ENCODE data around the gene SCAPER. TPM values are rescaled to one million over a fixed set of nuclear protein-coding genes. Genes with fewer than 3 reads are reported as not detected.

SCAPER gene
- total RNA-seq, 1 experiment from 2014 or later = 14.7 TPM

DNA sequence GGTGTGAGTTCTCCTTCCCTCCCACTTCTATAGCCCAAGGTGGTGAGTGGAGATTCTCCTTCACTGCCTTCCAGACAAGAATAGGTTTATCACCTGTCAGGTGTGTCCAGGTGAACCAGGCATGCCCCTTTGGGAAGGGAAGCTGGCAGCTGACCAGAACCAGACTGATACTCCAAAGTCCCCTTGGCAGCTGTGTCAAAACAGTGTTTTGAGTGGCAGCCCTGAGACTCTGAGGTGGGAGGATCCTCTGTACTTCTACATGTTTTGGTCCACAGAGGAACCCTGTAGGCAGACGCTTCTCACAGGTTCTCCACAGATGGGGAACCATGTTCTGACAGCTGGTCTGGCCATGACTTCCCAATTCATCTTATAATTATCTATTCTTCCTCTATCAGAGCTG, 538.4 kb downstream of the SCAPER start:
- CTCF ChIA-PET = no interaction called here
- no peaks in the 10 kb centered on the region for H3K4me1 ChIP-seq (ENCODE audit: control insufficient read depth in 1 of 2, insufficient read depth in 2 of 2, low read length in 2 of 2)

DNA sequence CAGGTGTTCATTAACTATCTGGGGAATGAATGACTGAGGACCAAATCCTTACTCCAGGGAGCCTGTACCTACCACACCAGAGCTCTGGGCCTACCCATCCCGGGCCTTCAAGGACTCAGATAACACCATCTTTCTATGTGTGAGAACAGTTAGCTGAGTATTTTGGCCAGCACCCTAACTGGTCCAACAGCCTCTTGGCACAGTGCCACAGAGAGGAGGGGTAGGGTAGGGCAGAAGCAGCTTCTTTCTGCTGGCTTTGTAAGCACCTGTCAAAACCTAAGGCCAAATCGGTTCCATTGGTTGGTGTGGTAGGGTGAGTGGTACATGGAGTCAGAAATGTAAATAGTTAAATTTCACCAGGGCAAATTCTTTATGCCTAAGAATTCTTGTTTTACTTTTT, 541.9 kb downstream of the SCAPER start:
- Histone ChIP-seq H3K27ac (ENCODE audit: low read depth, low read length) (no peak overlapping the region), H3K4me2 (ENCODE audit: low read length) (no peak overlapping the region), H3K27me3 (ENCODE audit: insufficient read depth, low read length) (no peaks in the 10 kb centered on the region), H3K4me1 (ENCODE audit: control insufficient read depth in 1 of 2, insufficient read depth in 2 of 2, low read length in 2 of 2) (no peaks in the 10 kb centered on the region), H4K20me1 (ENCODE audit: insufficient read depth) (no peaks in the 10 kb centered on the region), H2AFZ (ENCODE audit: low read depth, low read length, poor library complexity, severe bottlenecking) (no peak overlapping the region), H3K9me2 (ENCODE audit: insufficient read depth) (no peaks in the 10 kb centered on the region), H3K79me2 (ENCODE audit: insufficient read depth, low read length) (no peaks in the 10 kb centered on the region), H3K9me3 (ENCODE audit: control insufficient read depth in 1 of 2, insufficient read depth in 1 of 2, low read depth in 1 of 2, low read length in 2 of 2) (no peaks in the 10 kb centered on the region), H3K36me3 (ENCODE audit: control insufficient read depth in 1 of 2, insufficient read depth in 2 of 2, low read length in 2 of 2) (no peaks in the 10 kb centered on the region), H3K9ac (ENCODE audit: low read length) (no peak overlapping the region), H3K4me3 (replicated peaks in 1 of 2; ENCODE audit: low read depth in 1 of 2, low read length in 2 of 2) (no peak overlapping the region)
- no peak for ATAC-seq
- intact Hi-C loops (cut with micrococcal nuclease) = no loop called here
- no peak for DNase-seq (ENCODE audit: low read depth, low spot score)
- RAD21 ChIA-PET (ENCODE audit: low non-redundant PET in 1 of 2, low total read pairs in 2 of 2, uncharacterized antibody in 2 of 2, unreplicated experiment in 2 of 2) = no interaction called here
- TF ChIP-seq SP1 (IDR thresholded peaks at IDR 0.05; ENCODE audit: low read depth) (no peak), EZH2 (IDR thresholded peaks at IDR 0.05) (no peak), ZNF274 (IDR thresholded peaks at IDR 0.05; ENCODE audit: low read depth, low read length) (no peak), ZFX (IDR thresholded peaks at IDR 0.05) (no peak), POLR2A (IDR thresholded peaks at IDR 0.05; ENCODE audit: borderline replicate concordance, extremely low read depth, insufficient read depth, insufficient read length) (no peak), TCF7L2 (IDR thresholded peaks at IDR 0.05; ENCODE audit: borderline replicate concordance, extremely low read depth, insufficient read depth, insufficient read length) (no peak)
- TF ChIP-seq, protein P1, sequence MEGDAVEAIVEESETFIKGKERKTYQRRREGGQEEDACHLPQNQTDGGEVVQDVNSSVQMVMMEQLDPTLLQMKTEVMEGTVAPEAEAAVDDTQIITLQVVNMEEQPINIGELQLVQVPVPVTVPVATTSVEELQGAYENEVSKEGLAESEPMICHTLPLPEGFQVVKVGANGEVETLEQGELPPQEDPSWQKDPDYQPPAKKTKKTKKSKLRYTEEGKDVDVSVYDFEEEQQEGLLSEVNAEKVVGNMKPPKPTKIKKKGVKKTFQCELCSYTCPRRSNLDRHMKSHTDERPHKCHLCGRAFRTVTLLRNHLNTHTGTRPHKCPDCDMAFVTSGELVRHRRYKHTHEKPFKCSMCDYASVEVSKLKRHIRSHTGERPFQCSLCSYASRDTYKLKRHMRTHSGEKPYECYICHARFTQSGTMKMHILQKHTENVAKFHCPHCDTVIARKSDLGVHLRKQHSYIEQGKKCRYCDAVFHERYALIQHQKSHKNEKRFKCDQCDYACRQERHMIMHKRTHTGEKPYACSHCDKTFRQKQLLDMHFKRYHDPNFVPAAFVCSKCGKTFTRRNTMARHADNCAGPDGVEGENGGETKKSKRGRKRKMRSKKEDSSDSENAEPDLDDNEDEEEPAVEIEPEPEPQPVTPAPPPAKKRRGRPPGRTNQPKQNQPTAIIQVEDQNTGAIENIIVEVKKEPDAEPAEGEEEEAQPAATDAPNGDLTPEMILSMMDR (IDR thresholded peaks at IDR 0.05 in 2 of 3, conservative IDR thresholded peaks at IDR 0.05 in 1 of 3; ENCODE audit: borderline replicate concordance in 1 of 3, insufficient read depth in 1 of 3, low read depth in 2 of 3, low read length in 2 of 3) = no peak
- TF ChIP-seq, protein P2, sequence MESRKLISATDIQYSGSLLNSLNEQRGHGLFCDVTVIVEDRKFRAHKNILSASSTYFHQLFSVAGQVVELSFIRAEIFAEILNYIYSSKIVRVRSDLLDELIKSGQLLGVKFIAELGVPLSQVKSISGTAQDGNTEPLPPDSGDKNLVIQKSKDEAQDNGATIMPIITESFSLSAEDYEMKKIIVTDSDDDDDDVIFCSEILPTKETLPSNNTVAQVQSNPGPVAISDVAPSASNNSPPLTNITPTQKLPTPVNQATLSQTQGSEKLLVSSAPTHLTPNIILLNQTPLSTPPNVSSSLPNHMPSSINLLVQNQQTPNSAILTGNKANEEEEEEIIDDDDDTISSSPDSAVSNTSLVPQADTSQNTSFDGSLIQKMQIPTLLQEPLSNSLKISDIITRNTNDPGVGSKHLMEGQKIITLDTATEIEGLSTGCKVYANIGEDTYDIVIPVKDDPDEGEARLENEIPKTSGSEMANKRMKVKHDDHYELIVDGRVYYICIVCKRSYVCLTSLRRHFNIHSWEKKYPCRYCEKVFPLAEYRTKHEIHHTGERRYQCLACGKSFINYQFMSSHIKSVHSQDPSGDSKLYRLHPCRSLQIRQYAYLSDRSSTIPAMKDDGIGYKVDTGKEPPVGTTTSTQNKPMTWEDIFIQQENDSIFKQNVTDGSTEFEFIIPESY (IDR thresholded peaks at IDR 0.05; ENCODE audit: extremely low read depth, insufficient replicate concordance, low read length) = no peak
- TF ChIP-seq, protein P3, sequence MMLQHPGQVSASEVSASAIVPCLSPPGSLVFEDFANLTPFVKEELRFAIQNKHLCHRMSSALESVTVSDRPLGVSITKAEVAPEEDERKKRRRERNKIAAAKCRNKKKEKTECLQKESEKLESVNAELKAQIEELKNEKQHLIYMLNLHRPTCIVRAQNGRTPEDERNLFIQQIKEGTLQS (IDR thresholded peaks at IDR 0.05) = no peak
- TF ChIP-seq, protein P4, sequence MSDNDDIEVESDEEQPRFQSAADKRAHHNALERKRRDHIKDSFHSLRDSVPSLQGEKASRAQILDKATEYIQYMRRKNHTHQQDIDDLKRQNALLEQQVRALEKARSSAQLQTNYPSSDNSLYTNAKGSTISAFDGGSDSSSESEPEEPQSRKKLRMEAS (IDR thresholded peaks at IDR 0.05) = no peak
- no TSS peak for BruUV-seq (replicated peaks)
- CTCF ChIA-PET = no interaction called here
- POLR2A ChIA-PET = interaction anchor here (0.6 kb wide), 1 partner anchor 52 kb away, joined by 4 read pairs; the partner anchor contains the start of gene ETFA

More for the DNA sequence above, 538.4 kb downstream of the SCAPER start:
- Histone ChIP-seq H3K4me2 (ENCODE audit: low read length) (no peak overlapping the region), H2AFZ (ENCODE audit: low read depth, low read length, poor library complexity, severe bottlenecking) (no peak overlapping the region), H3K9ac (ENCODE audit: low read length) (no peak overlapping the region), H3K9me2 (ENCODE audit: insufficient read depth) (no peaks in the 10 kb centered on the region), H3K79me2 (ENCODE audit: insufficient read depth, low read length) (no peaks in the 10 kb centered on the region), H3K27ac (ENCODE audit: low read depth, low read length) (no peak overlapping the region), H3K9me3 (ENCODE audit: control insufficient read depth in 1 of 2, insufficient read depth in 1 of 2, low read depth in 1 of 2, low read length in 2 of 2) (no peaks in the 10 kb centered on the region), H3K36me3 (ENCODE audit: control insufficient read depth in 1 of 2, insufficient read depth in 2 of 2, low read length in 2 of 2) (no peaks in the 10 kb centered on the region), H3K27me3 (ENCODE audit: insufficient read depth, low read length) (no peaks in the 10 kb centered on the region), H4K20me1 (ENCODE audit: insufficient read depth) (no peaks in the 10 kb centered on the region), H3K4me3 (replicated peaks in 1 of 2; ENCODE audit: low read depth in 1 of 2, low read length in 2 of 2) (no peak overlapping the region)
- TF ChIP-seq ZNF274 (IDR thresholded peaks at IDR 0.05; ENCODE audit: low read depth, low read length) = no peak
- TF ChIP-seq EZH2phosphoT487 (IDR thresholded peaks at IDR 0.05; ENCODE audit: borderline replicate concordance) = no peak
- TF ChIP-seq FOSL1 (IDR thresholded peaks at IDR 0.05; ENCODE audit: low read depth) = no peak
- POLR2A ChIA-PET = interaction anchor here (1.7 kb wide), 1 partner anchor 30 kb away, joined by 5 read pairs; the partner anchor contains the start of gene ISL2
- ATAC-seq (no peak), DNase-seq (ENCODE audit: low read depth, low spot score) (no peak)
- no TSS peak for BruUV-seq (replicated peaks)
- RAD21 ChIA-PET (ENCODE audit: low non-redundant PET in 1 of 2, low total read pairs in 2 of 2, uncharacterized antibody in 2 of 2, unreplicated experiment in 2 of 2) = no interaction called here
- intact Hi-C loops (cut with micrococcal nuclease) = no loop called here

Data from HCT116 (cell line).